ENCODE data around the gene PTPRN2. TPM values are rescaled to one million over a fixed set of nuclear protein-coding genes. Genes with fewer than 3 reads are reported as not detected.
"Not testable (repeated sequence)": the region's sequence is repeated elsewhere in the genome, so short reads cannot be mapped to it uniquely, and the experiment has no call there.

The PTPRN2 gene
- total RNA-seq, 1 donor = 0.27 TPM

GRCh38 chr7:157570531-157571200 lies 1017.0 kb downstream of the PTPRN2 start:
- DNase-seq (ENCODE audit: low read depth in 2 of 3, low spot score in 2 of 3) = no peak

GRCh38 chr7:157569967-157570366 lies 1017.7 kb downstream of the PTPRN2 start:
- DNase-seq (ENCODE audit: low read depth in 2 of 3, low spot score in 2 of 3) = no peak

- DNase-seq (ENCODE audit: low read depth in 2 of 3, low spot score in 2 of 3) = peak; percentile 36 to 49 (median 36)
These were observed 1018.6 kb downstream of the PTPRN2 start for GRCh38 chr7:157568770-157569584.

GRCh38 chr7:157568106-157568769 lies 1019.4 kb downstream of the PTPRN2 start:
- DNase-seq (ENCODE audit: low read depth in 2 of 3, low spot score in 2 of 3) = no peak

- DNase-seq (ENCODE audit: low read depth in 2 of 3, low spot score in 2 of 3) = no peak
These were observed 1020.0 kb downstream of the PTPRN2 start for GRCh38 chr7:157567666-157568065.

GRCh38 chr7:157566631-157567006 lies 1021.0 kb downstream of the PTPRN2 start:
- DNase-seq (ENCODE audit: low read depth in 2 of 3, low spot score in 2 of 3) = no peak

- no peak for DNase-seq (ENCODE audit: low read depth in 2 of 3, low spot score in 2 of 3)
These were observed 1021.5 kb downstream of the PTPRN2 start for GRCh38 chr7:157565981-157566630.

- no peak for DNase-seq (ENCODE audit: low read depth in 2 of 3, low spot score in 2 of 3)
These were observed 1022.4 kb downstream of the PTPRN2 start for GRCh38 chr7:157565201-157565626.

GRCh38 chr7:157564517-157565177 lies 1023.0 kb downstream of the PTPRN2 start:
- no peak for DNase-seq (ENCODE audit: low read depth in 2 of 3, low spot score in 2 of 3)

GRCh38 chr7:157563467-157564135 lies 1024.0 kb downstream of the PTPRN2 start:
- not testable (repeated sequence) for DNase-seq (ENCODE audit: low read depth in 2 of 3, low spot score in 2 of 3)

- DNase-seq (ENCODE audit: low read depth in 2 of 3, low spot score in 2 of 3) = not testable (repeated sequence)
These were observed 1024.9 kb downstream of the PTPRN2 start for GRCh38 chr7:157562522-157563398.

GRCh38 chr7:157561816-157562410 lies 1025.7 kb downstream of the PTPRN2 start:
- DNase-seq (ENCODE audit: low read depth in 2 of 3, low spot score in 2 of 3) = no peak

GRCh38 chr7:157561523-157561785 lies 1026.2 kb downstream of the PTPRN2 start:
- no peak for DNase-seq (ENCODE audit: low read depth in 2 of 3, low spot score in 2 of 3)

- no peak for DNase-seq (ENCODE audit: low read depth in 2 of 3, low spot score in 2 of 3)
These were observed 1026.7 kb downstream of the PTPRN2 start for GRCh38 chr7:157560710-157561522.

- no peak for DNase-seq (ENCODE audit: low read depth in 2 of 3, low spot score in 2 of 3)
These were observed 1027.4 kb downstream of the PTPRN2 start for GRCh38 chr7:157560258-157560654.

GRCh38 chr7:157559596-157560257 lies 1027.9 kb downstream of the PTPRN2 start:
- no peak for DNase-seq (ENCODE audit: low read depth in 2 of 3, low spot score in 2 of 3)

- no peak for DNase-seq (ENCODE audit: low read depth in 2 of 3, low spot score in 2 of 3)
These were observed 1028.6 kb downstream of the PTPRN2 start for GRCh38 chr7:157558875-157559595.
